GM19455 (cell line): ENCODE results near the gene TENT5D.
"Not testable (repeated sequence)": the region's sequence is repeated elsewhere in the genome, so short reads cannot be mapped to it uniquely, and the experiment has no call there.

Source experiments
- ATAC-seq: cut with Tn5 transposase; IDR thresholded peaks from one replicate; pipeline ENCODE4 v1.9.1; 2021; ENCODE audit not compliant: unreplicated experiment

TENT5D gene

GRCh38 chrX:80420147-80420546 lies at the start of gene TENT5D:
Gene TENT5D (plus strand): TSS chrX:80420447. CDS start chrX:80442540, 22,093 bp downstream.
- ATAC-seq, result no peak

- not testable (repeated sequence) for ATAC-seq
Measured at GRCh38 chrX:80385651-80386050, 34.6 kb upstream of the TENT5D start.

- no peak for ATAC-seq
Measured at GRCh38 chrX:80388206-80388605, 32.0 kb upstream of the TENT5D start.

GRCh38 chrX:80412042-80412441 lies 8.2 kb upstream of the TENT5D start:
- no peak for ATAC-seq

GRCh38 chrX:80423000-80423399 lies 2.8 kb downstream of the TENT5D start:
- no peak for ATAC-seq

- ATAC-seq, result no peak
Measured at GRCh38 chrX:80423744-80424143, 3.5 kb downstream of the TENT5D start.

GRCh38 chrX:80430826-80431504 lies 10.7 kb downstream of the TENT5D start:
- ATAC-seq, result no peak

GRCh38 chrX:80431505-80431832 lies 11.2 kb downstream of the TENT5D start:
- no peak for ATAC-seq

GRCh38 chrX:80432441-80432840 lies 12.2 kb downstream of the TENT5D start:
- ATAC-seq, result no peak

- no peak for ATAC-seq
Measured at GRCh38 chrX:80432863-80433262, 12.6 kb downstream of the TENT5D start.

GRCh38 chrX:80468166-80468565 lies 47.9 kb downstream of the TENT5D start:
- not testable (repeated sequence) for ATAC-seq

GRCh38 chrX:80471582-80471981 lies 51.3 kb downstream of the TENT5D start:
- no peak for ATAC-seq

- ATAC-seq, result no peak
Measured at GRCh38 chrX:80485543-80485942, 65.3 kb downstream of the TENT5D start.

GRCh38 chrX:80486299-80486698 lies 66.1 kb downstream of the TENT5D start:
- ATAC-seq, result no peak

GRCh38 chrX:80489166-80489565 lies 68.9 kb downstream of the TENT5D start:
- no peak for ATAC-seq
